HG03378 (cell line): ENCODE measurements around the gene NCKIPSD.
A peak's percentile ranks its signal among the peaks of the same experiment; 100 is the strongest.

Source experiments
- ATAC-seq: cut with Tn5 transposase; IDR thresholded peaks from one replicate; pipeline ENCODE4 v1.9.1; 2021; ENCODE audit warnings: mild to moderate bottlenecking, moderate library complexity; ENCODE audit not compliant: unreplicated experiment

The NCKIPSD gene

DNA sequence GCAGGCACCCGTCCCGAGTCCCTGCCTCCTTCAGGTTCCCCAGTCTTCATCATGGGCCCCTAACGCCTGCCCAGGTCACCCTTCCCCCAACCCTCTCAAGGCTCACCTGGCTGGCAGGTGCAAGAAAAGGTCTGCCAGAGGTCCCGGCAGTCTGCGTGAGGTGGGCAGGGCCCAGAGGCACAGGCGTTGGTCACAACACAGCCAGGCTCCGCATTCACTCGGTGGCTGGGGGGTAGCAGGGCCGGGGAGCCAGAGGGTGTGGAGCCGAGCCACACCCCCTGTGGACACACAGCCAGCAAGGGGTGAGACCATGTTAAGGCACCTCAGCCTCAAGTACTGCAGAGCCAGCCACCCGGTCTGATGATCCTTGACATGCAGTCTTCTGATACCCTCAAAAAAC lies 33.9 kb downstream of the NCKIPSD start:
- no peak for ATAC-seq

DNA sequence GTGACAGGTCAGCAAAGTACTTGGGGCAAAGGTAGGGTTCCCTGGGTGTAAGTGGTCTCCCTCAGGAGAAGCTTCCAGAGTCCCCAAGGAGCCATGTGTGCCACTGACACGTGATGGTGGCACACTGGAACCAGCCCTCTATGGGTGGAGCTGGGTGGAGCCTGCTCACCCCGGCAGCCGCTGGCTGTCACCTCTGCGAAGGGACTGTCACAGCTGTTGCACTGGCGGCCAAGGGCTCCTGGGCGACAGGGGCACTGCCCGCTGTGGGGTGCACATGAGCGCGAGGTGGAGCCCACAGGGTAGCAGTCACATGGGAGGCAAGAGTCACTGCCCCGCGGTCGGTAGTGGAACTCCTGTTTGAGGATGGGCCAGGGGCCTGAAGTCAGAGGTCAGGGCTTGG lies 35.0 kb downstream of the NCKIPSD start:
- no peak for ATAC-seq

DNA sequence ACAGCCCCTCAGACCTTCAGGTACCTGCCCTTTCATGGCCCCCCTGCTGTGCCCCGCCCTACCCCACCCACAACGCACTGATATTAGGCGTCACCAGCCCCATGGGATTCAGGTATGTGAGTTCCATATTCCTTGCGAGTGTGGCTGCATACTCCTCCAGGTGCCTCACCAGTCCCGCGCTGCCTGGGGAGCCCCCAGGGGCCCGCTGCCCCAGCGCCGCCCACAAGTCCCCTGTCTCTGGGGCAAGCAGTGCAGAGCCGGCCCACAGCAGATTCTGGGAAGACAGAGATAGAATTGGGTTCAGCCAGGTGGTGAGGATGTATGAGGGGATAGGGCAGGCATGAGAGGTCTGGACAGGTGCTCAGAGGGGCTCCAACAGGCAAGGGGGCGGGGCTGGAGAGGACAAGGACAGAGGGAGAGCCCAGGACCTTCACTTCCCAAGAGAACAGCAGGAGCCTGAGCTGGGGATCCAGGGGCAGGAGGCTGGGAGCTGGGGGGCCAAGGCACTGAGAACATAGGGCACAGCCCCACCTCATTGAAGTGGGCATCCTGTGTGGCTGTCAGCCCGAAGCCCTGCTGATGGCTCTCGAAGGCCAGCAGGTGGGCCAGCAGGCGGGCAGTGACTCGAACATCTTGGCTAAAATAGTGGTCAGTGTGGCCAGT lies 37.4 kb downstream of the NCKIPSD start:
- no peak for ATAC-seq

DNA sequence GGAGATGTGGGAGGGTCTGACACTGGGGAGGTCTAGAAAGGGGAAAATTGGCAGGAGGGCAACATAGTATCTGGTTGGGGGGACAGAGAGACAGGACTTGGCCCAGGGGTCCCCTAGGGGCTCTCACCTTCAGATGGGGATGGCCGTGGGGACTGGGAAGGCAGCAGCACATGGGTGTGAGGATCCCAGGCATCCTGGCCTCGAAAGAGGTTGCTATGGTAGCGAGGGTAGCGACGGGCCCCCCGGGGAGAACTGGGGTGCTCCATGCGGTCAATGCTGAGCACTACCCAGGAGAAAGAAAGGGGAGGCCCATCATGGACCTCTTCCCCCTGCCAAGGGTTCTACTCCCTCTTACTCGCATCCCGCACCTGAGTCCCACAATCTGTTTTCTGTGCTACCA lies 38.0 kb downstream of the NCKIPSD start:
- no peak for ATAC-seq

DNA sequence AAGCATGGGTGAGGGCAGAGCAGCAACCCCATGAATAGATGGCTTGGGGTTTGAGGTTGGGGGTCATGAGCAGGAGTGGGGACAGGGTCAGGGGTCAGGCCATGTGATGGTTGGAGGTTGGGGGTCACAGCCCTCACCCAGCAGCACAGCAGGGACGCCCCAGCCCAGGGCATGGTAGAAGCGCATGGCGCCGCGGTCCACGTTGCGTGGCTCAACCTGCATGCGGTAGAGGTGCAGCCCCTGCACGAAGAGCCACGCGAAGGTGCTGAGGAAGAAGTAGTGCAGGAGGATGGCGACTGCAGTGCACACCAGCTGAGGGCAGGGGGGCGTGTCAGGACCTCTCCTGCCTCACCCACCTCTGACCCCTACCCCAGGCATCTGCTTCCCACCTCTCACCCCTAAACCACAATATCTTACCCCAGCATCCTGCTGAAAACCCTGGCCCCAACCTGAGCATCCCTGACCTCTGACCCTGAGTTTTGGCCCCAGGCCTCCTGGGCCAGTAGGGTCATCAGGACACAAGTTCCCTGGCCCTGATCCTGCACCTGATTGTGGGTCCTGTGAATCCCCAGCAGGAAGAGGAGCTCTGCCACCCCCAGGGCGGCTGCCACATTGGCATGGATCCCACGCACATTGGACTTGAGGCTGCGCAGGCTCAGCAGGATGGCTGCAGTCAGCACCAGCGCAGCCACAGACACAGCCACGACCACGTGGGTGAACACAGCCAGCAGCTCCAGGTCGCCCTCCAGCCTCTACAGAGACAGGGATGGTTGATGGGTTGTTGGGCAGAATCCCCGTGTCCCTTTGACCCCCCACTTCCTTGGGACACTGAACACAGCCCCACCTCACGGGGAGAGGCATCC lies 40.6 kb downstream of the NCKIPSD start:
- no peak for ATAC-seq

DNA sequence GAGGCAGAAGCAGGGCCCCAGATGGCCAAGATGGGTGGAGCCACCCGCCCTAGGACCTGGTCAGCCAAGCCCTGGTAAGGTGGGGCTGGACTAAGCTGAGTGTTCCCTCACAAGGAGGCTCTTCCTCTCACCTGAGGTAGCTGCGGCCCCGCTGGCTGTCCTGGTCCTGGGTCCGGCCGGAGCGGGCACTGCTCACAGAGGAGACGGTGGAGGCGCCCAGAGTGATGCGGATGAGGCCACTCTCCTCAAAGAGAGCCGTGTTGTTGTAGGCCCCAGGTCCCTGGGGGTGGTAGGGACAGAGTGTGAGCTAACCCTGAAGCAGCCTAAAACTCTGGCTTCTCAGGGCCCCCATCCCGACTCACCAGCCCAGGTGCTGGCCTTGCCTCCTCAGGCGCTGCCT lies 43.1 kb downstream of the NCKIPSD start:
- no peak for ATAC-seq

DNA sequence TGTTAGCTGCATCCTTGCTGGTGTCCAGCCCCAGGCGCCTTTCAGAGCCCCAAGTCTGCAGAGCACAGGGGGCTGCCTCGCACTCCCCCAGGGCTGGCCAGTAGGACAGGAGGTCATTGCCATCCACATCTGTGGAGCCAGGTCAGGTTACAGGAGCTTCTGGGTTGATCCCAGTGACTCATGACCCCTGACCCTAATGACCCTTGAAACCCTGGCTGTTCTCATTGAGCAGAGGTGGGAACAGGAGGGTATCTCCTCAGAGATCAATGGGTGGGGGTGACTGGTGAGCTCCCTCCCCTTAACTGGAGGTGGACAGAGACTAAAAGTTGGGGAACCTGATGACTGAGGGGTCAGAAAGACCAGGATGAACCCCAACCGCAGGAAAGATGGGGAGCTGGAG lies 44.3 kb downstream of the NCKIPSD start:
- no peak for ATAC-seq

DNA sequence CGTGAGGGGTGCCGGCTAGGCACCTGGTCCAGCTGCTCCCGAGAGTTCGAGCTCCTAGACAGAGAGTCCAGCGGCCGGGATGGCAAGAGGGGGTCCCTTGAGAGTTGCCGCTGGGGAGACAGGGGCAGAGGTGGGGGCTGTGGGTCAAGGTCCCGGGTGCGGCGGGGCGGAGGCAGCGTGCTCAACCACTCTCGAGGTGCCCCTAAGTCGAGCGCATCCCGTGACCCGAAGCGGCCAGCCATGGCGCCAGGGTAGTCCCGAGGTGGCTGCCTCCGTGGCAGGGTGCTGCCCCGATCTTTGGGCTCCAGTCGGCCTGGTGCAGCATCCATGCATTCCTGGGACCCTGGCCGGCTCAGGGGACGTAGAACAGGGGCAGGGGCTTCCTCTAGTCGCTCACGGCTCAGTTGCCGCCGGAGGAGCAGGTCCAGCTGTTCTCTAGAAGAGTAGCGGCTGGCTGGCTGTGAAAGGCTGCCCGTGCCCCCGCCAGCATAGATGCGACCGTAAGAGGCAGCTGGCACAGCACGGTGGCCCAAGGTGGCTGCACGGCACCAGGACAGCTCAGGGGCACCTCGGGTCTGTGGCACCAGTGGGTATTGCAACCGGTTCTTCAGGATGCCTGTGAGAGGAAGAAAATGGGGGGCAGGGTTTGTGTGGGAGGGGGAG lies 45.6 kb downstream of the NCKIPSD start:
- no peak for ATAC-seq

DNA sequence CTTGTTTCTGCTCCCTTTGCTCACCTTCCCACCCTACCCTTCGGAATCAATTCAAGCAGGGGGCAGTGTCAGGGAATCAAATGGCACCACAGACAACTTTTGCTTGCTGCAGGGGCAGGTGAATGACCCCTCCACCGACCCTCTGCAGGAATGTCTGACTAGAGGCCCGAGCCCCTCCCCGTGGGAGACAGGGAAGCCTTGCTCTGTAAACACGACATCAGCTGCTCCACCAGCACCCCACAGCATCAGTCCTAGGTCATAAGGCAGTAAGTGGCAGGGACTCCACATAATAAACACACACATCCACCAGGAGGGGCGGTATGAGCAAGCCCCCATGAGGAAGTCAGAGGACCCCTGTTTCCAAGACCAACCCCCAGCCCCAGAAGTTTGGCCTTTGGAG lies 48.4 kb downstream of the NCKIPSD start:
- ATAC-seq: no peak

DNA sequence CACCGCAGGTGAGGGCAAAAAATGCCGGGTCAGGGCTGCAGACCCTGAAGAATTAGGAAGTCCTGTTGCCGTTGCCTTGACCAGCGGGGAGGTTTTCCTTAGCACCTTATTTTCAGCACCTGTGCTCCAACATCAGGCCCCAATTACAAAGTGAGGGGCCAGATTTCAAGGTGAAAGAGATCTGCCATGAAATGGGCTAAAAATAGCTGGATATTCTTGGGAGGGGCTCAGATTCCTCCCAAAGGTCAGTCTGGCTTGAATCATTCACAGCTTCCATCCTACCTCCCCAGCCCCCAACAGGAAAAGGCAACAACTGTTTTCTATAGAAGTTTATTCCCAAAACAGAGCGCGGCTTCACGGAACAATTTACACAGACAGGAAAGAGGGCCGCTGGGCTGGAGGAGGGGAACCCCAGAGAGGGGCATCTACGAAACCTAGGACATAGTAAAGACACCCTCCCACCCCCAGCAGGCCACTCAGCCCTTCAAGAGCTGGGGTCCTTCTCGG lies 49.5 kb downstream of the NCKIPSD start:
- no peak for ATAC-seq

DNA sequence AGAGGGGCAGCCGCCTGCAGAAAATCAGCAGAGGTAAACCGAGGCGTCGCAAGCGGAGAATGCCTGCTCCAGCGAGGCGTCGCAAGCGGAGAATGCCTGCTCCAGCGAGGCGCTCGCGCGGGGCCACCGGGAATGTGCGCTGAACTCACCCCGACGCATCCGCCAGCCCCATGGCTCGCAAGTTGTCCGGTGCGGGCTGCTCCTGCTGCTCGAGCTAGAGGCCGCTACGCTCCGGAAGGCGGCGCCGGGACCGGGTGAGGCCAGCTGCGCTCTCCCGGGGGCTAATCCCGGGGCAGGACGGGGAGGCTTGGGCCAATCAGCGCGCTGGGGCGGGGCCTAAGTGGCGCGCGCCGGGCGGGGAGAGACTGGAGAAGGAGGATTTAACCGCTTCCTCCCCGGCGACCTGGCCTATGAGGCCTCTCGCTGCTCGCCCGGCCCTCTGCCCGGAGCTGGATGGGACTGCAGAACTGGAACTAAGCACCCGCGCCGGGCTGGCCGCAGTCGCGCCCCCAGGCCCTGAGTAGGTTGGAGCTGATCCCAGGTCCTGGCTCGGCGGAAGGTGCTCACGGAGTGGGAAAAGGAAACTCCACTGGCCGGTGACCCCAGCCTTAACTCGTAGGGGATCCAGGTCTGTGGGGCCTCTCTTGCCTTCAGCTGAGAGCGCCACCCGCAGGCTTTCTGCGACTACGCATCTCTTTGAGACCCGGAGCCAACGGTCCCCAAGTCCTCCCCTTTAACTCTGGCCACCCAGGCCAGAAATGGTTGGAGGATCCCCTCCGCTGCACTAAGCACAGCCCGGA lies 50.3 kb downstream of the NCKIPSD start, which contains the start of gene SLC26A6:
SLC26A6 (minus strand) TSS at position 240 of the 800 bp plus-strand sequence; CDS start at position 172, 68 bp downstream.
- ATAC-seq: peak; percentile 74

DNA sequence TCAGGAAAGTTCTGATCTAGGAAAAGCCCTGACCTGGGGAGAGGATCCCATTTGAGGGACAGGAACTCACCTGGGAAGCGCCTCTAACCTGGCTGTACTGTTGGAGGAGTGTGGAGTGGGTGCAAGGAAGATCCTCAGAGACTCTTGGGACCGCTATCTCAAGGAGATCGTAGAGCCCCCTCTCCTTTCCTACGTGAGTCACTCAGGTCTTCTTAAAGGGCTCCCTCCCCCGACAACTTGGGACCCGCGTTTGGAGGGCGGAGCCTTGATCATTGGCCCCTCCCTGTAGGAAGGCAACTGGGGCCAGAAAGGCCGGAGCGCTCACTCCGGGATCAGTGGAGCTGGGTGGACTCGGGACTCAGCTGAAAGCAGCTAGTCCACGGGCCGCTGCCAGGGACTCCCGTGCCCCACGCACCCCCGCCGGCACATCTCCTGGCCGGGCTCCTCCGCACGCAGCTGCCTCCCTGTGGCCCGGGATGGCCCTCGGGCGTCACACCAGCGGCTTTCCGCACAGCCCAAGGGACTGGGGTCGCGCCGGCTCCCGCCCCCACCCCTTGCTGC lies 51.0 kb downstream of the NCKIPSD start:
- ATAC-seq: peak; percentile 2

DNA sequence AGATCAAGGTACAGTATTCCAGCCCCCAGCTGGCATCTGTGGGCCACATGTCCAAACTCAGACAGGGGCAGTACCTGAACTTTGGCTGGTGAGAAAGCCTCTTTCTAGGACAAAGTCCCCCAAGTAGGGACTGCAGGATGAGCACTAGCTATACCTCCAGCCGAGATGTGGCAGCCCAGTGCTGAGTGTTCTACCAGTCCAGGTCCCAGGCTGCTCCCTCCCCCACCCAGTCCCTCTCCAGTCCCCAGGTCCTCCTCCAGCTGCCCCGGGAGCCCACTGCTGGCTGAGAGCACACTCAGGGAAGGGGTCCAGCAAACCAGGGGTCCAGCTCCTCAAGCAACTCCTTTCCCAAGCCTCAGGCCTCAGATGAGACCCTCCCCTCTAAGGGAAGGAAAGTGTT lies 52.0 kb downstream of the NCKIPSD start:
- no peak for ATAC-seq

DNA sequence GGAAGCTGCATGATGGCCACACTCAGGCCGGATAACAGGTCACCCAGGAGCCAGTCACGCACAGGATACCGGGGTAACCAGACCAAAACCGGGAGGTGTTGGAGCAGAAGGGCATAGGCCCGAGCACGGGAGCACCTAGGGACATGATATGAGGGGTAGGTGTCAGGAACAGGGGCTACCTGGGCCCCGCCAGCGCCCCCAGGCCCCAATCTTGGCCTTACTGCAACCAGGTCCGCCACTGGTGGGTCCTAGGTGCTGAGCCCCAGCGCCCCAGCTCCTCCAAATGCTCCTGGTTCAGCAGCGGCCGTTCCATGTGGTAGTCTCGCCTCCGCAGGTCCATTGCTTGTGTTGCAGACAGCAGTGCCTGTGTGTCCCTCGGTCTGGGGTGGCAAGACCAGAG lies 52.5 kb downstream of the NCKIPSD start:
- no peak for ATAC-seq

DNA sequence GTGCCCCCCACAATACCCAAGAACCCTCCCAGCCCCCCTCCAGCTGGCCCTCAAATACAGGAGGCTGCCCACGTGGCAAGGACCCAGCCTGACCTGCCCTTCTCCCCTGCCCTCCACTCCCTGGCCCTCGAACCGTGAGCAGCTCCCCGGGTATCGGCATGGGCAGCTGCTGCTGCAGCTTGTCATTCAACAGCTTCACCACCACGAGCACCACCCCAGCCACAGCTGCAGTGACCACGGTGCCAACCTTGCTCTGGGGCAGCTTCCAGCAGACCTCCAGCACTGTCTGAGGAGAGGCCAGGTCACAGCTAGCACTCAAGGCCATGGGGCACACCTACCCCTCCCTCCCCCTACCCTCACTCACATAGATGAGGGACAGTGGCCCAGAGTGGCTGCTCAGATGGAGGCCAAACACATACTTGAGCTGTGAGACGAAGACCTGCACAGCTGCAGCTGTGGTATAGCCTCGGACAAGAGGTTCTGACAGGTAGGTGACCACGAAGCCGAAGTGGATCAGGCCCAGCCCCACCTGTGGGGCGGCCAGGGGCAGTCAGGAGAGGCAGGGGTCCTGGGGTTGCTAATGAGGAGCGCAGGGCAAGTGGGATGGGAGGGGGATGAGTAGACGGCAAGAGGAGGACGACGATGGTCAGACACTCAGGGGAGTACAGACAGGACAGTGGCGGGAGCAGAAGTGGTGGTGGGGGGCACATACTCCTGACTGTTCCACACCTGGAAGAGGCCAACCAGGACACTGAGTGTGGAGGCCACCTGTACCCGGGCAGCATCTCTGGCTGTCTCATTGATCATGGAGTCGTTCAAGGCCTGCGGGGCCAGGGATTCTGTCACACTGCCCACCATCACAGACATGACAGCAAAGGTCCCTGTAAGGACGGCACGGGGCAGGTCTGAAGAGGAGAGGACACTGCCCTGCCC lies 53.9 kb downstream of the NCKIPSD start:
- no peak for ATAC-seq

DNA sequence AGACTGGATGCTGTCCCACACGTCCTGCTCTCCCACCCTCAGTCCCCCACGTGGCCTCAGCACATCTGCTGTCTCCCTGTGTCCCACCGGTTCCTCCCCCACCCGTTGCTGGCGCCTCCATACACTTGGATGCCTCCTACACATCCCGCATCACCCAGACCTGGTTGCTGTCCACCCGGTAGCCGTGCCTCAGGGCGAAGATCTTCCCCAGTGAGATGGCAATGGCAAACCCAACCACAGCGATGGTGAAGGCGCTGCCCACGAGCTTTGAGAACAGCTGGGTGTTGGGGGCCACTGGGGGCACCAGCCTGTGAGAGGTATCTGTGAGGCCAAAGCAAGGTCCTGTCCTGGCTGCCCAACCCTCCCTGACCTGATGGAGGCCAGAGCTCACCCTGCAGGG lies 54.9 kb downstream of the NCKIPSD start:
- no peak for ATAC-seq

DNA sequence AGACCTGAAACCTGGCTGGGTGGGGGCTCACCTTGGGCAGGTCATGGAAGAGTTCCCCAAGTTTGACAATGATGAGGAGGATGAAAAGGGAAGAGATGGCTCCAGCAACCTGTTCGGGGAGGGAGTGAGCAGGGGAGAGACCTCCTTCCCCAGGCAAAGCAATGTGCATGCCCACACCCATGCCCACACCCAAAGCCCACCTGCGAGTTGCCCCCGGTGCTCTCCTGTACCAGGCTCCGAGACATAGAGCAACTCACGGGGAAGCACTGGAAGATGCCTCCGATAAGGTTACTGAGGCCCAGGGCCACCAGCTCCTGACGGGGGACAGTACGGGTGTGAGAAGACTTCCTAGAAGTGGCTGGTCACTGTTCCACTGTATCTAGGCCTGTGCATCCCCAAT lies 55.3 kb downstream of the NCKIPSD start:
- ATAC-seq: no peak

DNA sequence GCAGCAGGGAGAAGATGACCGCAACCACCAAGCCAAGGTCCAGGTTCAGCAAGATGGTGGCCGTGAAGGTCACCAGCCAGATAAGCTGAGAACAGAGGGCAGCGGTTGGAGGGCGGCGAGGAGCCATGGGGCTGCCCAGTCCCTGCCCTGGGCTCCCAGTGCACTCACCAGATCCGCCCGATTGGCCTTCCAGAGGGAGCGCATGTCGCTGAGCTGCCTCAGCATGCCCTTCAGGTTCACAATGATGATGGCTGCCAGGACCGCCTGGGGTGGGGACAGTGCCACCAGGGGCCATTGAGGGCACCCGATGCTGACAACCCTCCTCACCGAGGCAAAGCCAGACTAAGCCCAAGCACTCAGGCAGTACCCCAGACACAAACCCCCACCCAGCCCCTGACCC lies 55.8 kb downstream of the NCKIPSD start:
- no peak for ATAC-seq

DNA sequence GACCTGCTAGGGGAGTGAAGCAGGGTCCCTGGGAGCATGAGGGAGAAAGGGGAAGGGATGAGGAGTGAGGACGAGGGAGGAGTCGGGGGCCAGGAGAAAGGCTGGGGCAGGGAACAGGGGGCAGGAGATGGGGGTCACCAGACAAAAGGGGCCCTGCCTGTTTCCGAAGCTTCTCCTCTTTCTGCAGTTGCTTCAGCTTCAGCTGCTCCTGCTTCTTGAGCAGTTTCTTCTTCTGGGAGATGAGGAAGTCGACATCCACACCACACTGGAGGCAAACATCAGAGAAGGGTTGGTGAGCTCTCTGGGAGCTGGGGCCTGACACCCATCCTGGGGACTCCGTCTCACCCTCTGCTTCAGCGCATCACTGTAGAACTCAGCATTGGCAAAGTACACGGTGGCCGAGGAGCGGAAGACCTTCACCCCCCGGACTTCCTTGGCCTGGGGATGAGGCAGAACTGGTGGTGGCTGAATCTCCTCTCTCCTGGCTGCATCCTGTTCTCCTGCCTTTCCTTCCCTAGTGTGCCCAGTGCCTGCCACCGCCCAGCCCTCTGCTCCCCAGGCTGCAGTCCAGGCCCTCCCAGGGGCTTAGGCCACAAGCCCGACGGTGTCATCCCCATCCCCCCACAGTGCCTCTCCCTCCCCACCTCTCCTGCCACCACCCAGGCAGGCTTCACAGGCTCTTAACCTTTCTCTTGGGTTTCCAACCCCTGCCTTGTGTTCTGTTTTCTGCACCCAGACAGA lies 57.3 kb downstream of the NCKIPSD start:
- ATAC-seq: no peak
